RPMI7951 (cell line): ENCODE data around the gene NUP210. TPM values are rescaled to one million over a fixed set of nuclear protein-coding genes. Genes with fewer than 3 reads are reported as not detected.

ENCODE experiments used
- DNase-seq: peaks from one replicate; pipeline ENCODE4 v3.0.0-alpha.2; 2012; ENCODE audit warnings: low read depth
- total RNA-seq: library from RNA; depleted of rRNA; stranded (reverse); fragments of >200 nt; shearing (Covaris generic); gene quantifications from 2 replicates; pipeline ENCODE4 v1.2.3, GENCODE V29; 2014

Gene NUP210
- total RNA-seq, 1 experiment from 2014 or later = 0.24 TPM

DNA sequence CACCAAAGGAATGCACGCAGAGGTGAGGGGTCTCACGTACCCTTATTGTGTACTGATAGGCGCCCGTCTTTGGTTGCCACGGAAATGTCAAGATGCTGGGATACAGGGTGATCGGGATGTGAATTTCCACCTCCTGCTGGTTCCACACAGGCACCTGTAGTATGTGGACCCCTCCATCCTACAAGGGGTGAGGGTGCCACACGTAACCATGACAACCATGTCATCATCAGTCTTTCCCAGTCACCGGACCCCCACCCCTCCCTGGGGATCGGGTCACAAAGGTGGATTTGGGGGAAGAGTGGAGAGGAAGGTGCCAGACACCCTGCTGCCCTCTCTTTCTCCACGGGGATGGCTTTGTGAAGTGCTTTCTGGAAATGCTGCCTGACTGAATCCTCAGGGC lies 44.7 kb downstream of the NUP210 start:
- DNase-seq = no peak

DNA sequence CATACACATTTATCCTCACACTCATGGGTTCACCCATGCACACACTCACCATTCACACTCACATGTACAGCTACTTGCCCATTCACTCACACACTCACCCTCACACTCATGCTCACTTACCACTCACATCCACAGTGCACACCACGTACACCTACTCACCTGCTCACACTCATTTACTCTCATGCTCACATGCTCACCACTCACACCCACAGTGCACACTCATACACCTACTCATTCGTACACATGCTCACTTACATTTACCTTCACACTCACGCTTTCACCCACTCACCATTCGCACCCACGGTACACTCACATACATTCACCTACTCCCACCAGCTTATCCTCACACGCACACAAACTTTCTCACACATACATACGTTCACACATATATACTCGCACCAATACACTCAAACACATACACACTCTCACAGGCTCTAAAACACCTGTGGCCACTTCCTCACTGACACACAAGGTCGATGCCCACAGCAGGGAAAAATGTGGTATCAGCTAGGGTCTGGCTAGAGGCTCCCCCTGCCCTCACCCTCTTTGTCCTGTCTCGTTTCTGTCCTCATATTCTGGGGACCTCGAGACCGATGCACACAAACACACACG lies 46.0 kb downstream of the NUP210 start:
- DNase-seq = no peak

- no peak for DNase-seq
Observed at GRCh38 chr3:13372656-13373055, 47.5 kb downstream of the NUP210 start.

DNA sequence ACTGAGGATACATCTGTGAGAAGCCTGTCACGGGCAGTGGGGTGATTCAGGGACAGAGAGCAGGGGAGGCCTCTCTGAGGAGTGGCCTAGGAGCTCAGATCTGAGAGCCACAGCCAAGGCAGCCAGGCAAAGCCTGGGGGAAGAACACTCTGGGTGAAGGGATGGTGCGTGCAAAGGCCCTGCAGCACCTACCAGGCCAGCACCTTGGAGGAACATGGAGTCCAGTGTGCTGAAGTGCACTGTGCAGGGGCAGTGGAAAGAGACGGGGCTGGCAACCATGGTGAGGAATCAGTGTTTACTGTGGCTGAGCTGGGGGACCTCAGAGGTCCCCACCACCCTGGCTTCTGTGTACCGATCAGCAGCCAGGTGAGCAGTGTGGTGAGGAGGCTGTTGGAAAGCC lies 48.0 kb downstream of the NUP210 start:
- no peak for DNase-seq

DNA sequence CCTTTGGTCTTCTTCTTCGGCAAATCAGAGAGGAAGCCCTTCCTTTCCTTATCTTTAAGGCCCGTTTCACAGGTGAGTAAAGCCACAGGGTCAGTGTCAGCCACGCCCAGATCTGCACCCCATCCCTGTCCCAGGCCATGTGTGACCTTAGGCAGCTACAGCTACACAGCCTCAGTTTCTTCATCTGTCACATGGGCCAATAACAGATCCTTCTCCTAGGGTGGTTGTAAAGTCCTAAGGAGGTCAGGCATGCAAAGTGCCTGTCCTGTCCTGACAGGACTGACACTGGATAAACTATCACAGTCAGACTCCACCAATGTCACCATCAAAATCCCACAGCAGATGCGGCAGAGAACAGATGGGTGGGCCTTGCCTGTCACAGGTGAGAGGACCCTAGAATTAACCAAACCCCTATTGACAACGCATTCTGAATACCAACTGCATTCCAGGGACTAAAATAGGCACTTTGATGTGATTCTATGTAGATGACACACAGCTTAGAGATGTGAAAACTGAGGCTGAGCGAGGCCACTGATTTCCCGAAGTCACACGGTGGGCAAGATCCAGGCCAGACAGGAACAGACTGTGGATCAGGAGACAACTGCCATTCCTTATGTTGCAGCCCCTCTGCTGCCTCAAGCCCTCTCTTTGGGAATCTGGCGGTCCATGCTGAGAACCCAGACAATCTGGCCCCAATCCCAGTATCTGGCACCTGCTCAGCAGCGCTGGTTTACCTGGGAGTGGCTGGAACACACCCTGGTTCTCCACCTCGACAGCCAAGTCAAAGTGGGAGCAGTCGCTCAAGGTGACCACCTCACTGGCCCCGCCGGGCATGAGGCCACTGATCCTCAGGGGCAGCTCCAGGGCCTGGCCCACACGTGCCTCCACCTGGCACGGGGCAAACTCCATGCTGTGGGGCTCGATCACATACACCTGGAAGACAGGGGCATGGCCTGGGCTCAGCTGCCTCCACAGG lies 48.7 kb downstream of the NUP210 start:
- no peak for DNase-seq

DNA sequence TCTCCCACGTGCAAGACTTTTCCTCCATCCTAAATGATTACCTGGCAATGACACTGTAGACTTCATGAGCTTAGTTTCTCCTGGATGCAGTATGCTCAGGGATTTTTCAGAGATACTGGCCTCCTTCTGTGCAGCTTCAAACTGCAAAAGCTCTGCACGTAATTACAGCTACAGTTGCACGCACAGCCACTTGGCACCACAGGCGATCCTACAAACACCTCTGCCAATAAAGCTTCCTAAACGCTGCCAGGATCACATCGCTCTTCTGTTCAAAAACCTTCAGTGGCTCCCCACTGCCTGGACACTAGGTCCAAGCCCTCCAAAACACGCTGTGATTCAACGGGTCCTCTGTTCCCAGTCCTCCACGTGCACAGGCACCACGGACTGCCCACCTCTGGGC lies 49.5 kb downstream of the NUP210 start:
- no peak for DNase-seq

DNA sequence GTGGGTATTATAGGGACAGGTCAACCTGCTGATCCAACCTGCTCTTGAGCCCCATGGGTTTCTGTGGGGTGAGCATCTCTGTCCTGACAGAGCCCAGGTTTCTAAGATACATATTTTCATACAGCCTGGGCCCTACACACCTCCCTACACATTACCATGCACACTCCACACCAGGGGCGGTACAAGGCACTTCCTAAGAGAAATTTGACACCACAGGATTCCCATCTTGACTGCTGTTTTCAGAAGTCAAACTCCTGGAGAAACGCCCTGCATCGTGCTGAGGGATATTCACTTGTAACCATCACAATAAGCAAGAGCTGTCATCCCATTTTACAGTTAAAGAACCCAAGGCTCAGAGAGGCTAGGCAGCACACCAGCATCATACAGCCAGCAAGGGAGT lies 50.1 kb downstream of the NUP210 start:
- DNase-seq = no peak

DNA sequence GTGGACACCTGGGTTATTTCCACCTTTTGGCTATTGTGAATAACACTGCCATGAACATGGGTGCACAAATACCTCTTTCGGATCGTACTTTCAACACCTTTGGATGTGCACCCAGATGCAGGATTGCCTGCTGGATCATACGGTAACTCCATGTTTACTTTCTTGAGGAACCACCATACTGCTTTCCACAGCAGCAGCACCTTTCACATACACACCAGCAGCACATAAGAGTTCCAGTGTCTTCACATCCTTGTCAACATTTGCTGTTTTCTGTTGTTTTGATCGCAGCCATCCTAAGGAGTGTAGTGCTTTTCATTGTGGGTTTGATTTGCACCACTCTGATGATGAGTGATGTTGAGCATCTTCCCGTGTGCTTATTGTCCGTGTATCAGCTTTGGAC lies 51.3 kb downstream of the NUP210 start:
- no peak for DNase-seq

DNA sequence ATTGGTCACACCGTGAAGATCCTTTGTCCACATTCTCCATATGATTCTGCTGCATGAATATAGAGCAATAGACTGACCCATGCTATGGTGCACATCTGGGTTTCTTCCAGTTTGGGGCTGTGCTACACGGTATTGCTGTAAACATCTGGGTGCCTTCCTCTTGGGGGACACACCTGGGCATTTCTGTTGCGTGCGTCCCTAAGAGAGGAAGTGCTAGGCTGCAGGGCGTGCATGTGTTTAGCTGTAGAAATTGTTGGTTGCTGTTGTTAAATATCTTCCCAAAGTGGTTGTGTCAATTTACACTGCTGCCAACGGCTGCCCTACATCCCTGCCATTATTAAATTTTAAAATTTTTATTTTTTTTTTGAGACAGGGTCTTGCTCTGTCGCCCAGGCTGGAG lies 52.4 kb downstream of the NUP210 start:
- DNase-seq = no peak

GRCh38 chr3:13365390-13366379 lies 54.4 kb downstream of the NUP210 start:
- no peak for DNase-seq

DNA sequence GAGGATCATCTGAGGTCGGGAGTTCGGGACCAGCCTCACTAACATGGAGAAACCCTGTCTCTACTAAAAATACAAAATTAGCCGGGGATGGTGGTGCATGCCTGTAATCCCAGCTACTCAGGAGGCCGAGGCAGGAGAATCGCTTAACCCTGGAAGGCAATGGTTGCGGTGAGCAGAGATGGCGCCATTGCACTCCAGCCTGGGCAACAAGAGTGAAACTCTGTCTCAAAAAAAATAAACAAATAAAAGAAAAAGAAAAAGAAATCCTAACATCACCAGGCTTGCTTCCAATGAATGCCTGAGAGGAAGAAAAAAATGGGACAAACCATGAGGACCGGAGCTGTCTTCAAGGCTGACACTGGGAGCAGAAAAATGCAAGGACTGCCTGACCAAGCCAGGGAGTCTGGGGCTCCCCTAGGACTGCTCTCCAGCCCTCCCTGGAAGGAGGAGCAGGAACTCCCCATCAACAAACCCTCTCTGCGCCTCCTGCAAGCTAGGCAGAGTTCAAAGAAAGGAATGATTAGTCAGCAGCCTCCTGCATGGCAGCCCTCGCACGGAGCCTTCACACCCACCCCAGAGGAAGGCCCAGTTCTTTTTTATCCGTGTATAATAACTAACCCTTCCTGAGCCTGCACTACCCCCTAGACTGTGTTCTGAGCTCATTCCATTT lies 55.4 kb downstream of the NUP210 start:
- no peak for DNase-seq

- DNase-seq = no peak
Observed at GRCh38 chr3:13362551-13362950, 57.6 kb downstream of the NUP210 start.

GRCh38 chr3:13359916-13360315 lies 60.2 kb downstream of the NUP210 start:
- no peak for DNase-seq

- no peak for DNase-seq
Observed at GRCh38 chr3:13358643-13359042, 61.5 kb downstream of the NUP210 start.

DNA sequence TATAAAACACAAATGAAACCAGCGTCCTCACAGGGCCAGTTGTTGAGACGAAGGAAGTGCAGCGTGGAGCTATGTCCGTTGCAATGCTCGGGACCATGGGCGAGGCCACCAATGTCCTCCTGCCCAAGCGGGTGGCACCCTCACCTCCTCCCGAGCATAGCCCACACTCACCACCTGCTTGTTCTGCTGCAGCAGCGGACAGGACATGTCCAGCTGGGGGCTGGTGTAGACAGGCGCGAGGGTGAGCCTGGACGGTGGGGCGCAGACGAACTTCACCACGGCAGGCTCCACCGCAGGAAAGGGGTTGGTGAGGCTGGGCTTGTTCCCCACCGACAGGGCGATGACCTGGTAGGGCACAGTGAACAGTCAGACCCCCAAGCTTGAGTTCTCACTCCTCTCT lies 62.1 kb downstream of the NUP210 start:
- no peak for DNase-seq

GRCh38 chr3:13357074-13357473 lies 63.0 kb downstream of the NUP210 start:
- no peak for DNase-seq

GRCh38 chr3:13353936-13354542 lies 66.1 kb downstream of the NUP210 start:
- peak; percentile 19 for DNase-seq

- no peak for DNase-seq
Observed at GRCh38 chr3:13353506-13353905, 66.6 kb downstream of the NUP210 start.

DNA sequence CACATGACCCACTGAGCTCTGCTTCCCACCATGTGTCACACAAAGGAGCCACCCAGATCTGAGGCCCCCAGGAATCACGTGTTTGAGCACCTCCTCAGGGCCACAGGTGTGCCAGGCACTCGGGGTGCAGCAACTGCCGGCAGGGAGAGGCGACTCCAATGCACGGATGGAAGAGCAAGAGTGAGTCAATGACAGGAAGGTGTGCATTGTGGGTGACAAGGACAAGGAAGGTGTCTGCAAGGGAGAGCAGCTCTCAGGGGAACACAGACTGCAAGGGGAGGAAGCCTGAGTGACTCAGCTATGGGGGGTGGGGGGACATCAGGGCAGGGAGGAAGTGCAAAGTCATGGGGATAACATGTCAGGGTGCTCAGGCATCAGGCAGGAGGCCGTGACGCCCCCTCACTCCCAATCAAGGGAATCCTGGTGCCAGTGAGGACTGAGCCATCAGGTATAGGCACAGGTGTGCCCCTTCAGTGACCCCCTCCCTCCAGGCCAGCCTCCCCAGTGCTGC lies 67.4 kb downstream of the NUP210 start:
- no peak for DNase-seq

- DNase-seq = no peak
Observed at GRCh38 chr3:13349823-13350222, 70.3 kb downstream of the NUP210 start.
